HEK293T (cell line): ENCODE results near the gene TAL1.
A peak's percentile ranks its signal among the peaks of the same experiment; 100 is the strongest.
"Not testable (repeated sequence)": the region's sequence is repeated elsewhere in the genome, so short reads cannot be mapped to it uniquely, and the experiment has no call there.

Experiments used
- CTCF ChIA-PET: fragments of 350-600 bp; formaldehyde crosslinking; extraction: SDS; loops from one replicate; lab custom pipeline; 2021; ENCODE audit warnings: antibody characterized with exemption, inconsistent platforms; lab: Yijun Ruan, JAX
- POLR2A ChIA-PET: fragments of 350-600 bp; formaldehyde crosslinking; extraction: SDS; loops from one replicate; lab custom pipeline; 2020; ENCODE audit warnings: antibody characterized with exemption, inconsistent platforms; lab: Yijun Ruan, JAX
- DNase-seq: peaks from one replicate; pipeline ENCODE4 v3.0.0; 2012; ENCODE audit warnings: mixed read lengths; ENCODE audit errors: extremely low spot score
- ARNT ChIP-seq: fragments of 450-650 bp; IDR thresholded peaks from 2 replicates; pipeline ENCODE4 v1.6.1; 2017; ENCODE audit warnings: mild to moderate bottlenecking
- BHLHE40 ChIP-seq: fragments of 450-650 bp; IDR thresholded peaks from 2 replicates; pipeline ENCODE4 v1.6.1; 2016; ENCODE audit warnings: mild to moderate bottlenecking, moderate library complexity, borderline replicate concordance
- CTBP1 ChIP-seq: fragments of 450-650 bp; IDR thresholded peaks from 2 replicates; pipeline ENCODE4 v1.6.1; 2016; ENCODE audit warnings: borderline replicate concordance
- ELF4 ChIP-seq: fragments of 450-650 bp; IDR thresholded peaks from 2 replicates; pipeline ENCODE4 v1.6.1; 2017; ENCODE audit warnings: antibody characterized with exemption
- FOXA1 ChIP-seq: fragments of 450-650 bp; IDR thresholded peaks from 2 replicates; pipeline ENCODE4 v1.6.1; 2016; ENCODE audit warnings: mild to moderate bottlenecking
- FOXK2 ChIP-seq: fragments of 450-650 bp; IDR thresholded peaks from 2 replicates; pipeline ENCODE4 v1.6.1; 2016; ENCODE audit warnings: mild to moderate bottlenecking
- FOXM1 ChIP-seq: fragments of 450-650 bp; IDR thresholded peaks from 2 replicates; pipeline ENCODE4 v1.6.1; 2017; ENCODE audit warnings: mild to moderate bottlenecking, borderline replicate concordance
- HDGF ChIP-seq: fragments of 450-650 bp; IDR thresholded peaks from 2 replicates; pipeline ENCODE4 v1.6.1; 2017; ENCODE audit warnings: antibody characterized with exemption, borderline replicate concordance
- L3MBTL2 ChIP-seq: fragments of 450-650 bp; conservative IDR thresholded peaks from 2 replicates; pipeline ENCODE4 v1.6.1; 2016; ENCODE audit warnings: mild to moderate bottlenecking
- LEF1 ChIP-seq: fragments of 450-650 bp; IDR thresholded peaks from 2 replicates; pipeline ENCODE4 v1.6.1; 2017; ENCODE audit warnings: mild to moderate bottlenecking, borderline replicate concordance
- NFRKB ChIP-seq: fragments of 450-650 bp; IDR thresholded peaks from 2 replicates; pipeline ENCODE4 v1.6.1; 2016; ENCODE audit warnings: mild to moderate bottlenecking, moderate library complexity
- PKNOX1 ChIP-seq: fragments of 450-650 bp; IDR thresholded peaks from 2 replicates; pipeline ENCODE4 v1.6.1; 2016
- SP1 ChIP-seq: fragments of 450-650 bp; IDR thresholded peaks from 2 replicates; pipeline ENCODE4 v1.6.1; 2017
- SUZ12 ChIP-seq: fragments of 450-650 bp; IDR thresholded peaks from 2 replicates; pipeline ENCODE4 v1.6.1; 2016; ENCODE audit warnings: mild to moderate bottlenecking
- TARDBP ChIP-seq: fragments of 450-650 bp; IDR thresholded peaks from 2 replicates; pipeline ENCODE4 v1.6.1; 2016
- ZNF384 ChIP-seq: fragments of 450-650 bp; IDR thresholded peaks from 2 replicates; pipeline ENCODE4 v1.6.1; 2016

The TAL1 gene

GRCh38 chr1:47194311-47194710, 37.7 kb downstream of the TAL1 start:
- no peak for TF ChIP-seq FOXM1
- no peak for TF ChIP-seq ZNF384
- no peak for TF ChIP-seq NFRKB
- ChIA-PET POLR2A (no interaction called here), CTCF (interaction anchor here (0.6 to 3.2 kb wide), 6 partner anchors 10 to 69 kb away, joined by 3 to 20 read pairs (median 4); no protein-coding TSS in a partner anchor)
- no peak for DNase-seq

- DNase-seq = not testable (repeated sequence)
- CTCF ChIA-PET = interaction anchor here (0.6 to 3.2 kb wide), 17 partner anchors 9 to 533 kb away, joined by 3 to 20 read pairs (median 3); no protein-coding TSS in a partner anchor
- POLR2A ChIA-PET = interaction anchor here (1.1 to 2.0 kb wide), 2 partner anchors 14 to 120 kb away, joined by 7 to 9 read pairs; partner anchors contain the start of gene STIL
Measured at GRCh38 chr1:47193496-47193895, 38.5 kb downstream of the TAL1 start.

GRCh38 chr1:47192458-47193384, 39.3 kb downstream of the TAL1 start:
- DNase-seq = peak; percentile 83
- CTCF ChIA-PET = interaction anchor here (0.6 to 3.2 kb wide), 17 partner anchors 10 to 533 kb away, joined by 3 to 20 read pairs (median 3); no protein-coding TSS in a partner anchor
- POLR2A ChIA-PET = interaction anchor here (1.1 to 2.0 kb wide), 2 partner anchors 13 to 121 kb away, joined by 7 to 9 read pairs; partner anchors contain the start of gene STIL
- TF ChIP-seq FOXM1 (no peak), CTBP1 (no peak), L3MBTL2 (no peak), NFRKB (no peak), SP1 (no peak), TARDBP (no peak), HDGF (no peak), SUZ12 (no peak), ZNF384 (no peak), ARNT (no peak), BHLHE40 (no peak), PKNOX1 (no peak), FOXA1 (no peak), ELF4 (no peak), FOXK2 (no peak)

- ChIA-PET CTCF (interaction anchor here (0.5 to 3.2 kb wide), 6 partner anchors 13 to 550 kb away, joined by 3 to 20 read pairs (median 6); no protein-coding TSS in a partner anchor), POLR2A (interaction anchor here (0.8 to 2.0 kb wide), 2 partner anchors 13 to 122 kb away, joined by 3 to 9 read pairs; partner anchors contain the start of gene STIL)
- no peak for TF ChIP-seq HDGF
- no peak for TF ChIP-seq TARDBP
- TF ChIP-seq NFRKB = no peak
- no peak for TF ChIP-seq SUZ12
- no peak for TF ChIP-seq FOXA1
- no peak for TF ChIP-seq LEF1
- no peak for TF ChIP-seq PKNOX1
- TF ChIP-seq L3MBTL2 = no peak
- no peak for TF ChIP-seq CTBP1
- no peak for TF ChIP-seq FOXK2
- no peak for TF ChIP-seq ARNT
- no peak for TF ChIP-seq FOXM1
- no peak for TF ChIP-seq ELF4
- TF ChIP-seq SP1 = no peak
Measured at GRCh38 chr1:47191940-47192457, 40.0 kb downstream of the TAL1 start.

GRCh38 chr1:47190857-47191256, 41.2 kb downstream of the TAL1 start:
- CTCF ChIA-PET = interaction anchor here (1.9 kb wide), 1 partner anchor 12 kb away, joined by 14 read pairs; no protein-coding TSS in a partner anchor
- no peak for DNase-seq
- POLR2A ChIA-PET = interaction anchor here (1.4 to 2.3 kb wide), 2 partner anchors 12 to 123 kb away, joined by 6 to 18 read pairs; partner anchors contain the start of gene STIL
- TF ChIP-seq FOXK2 (no peak), NFRKB (no peak), HDGF (no peak), ARNT (no peak), SUZ12 (no peak), ZNF384 (no peak), ELF4 (no peak), FOXM1 (no peak), PKNOX1 (no peak), L3MBTL2 (no peak)

More at GRCh38 chr1:47191940-47192457, 40.0 kb downstream of the TAL1 start:
- DNase-seq = no peak

GRCh38 chr1:47190509-47190855, 41.5 kb downstream of the TAL1 start:
- ChIA-PET POLR2A (interaction anchor here (1.4 to 2.3 kb wide), 2 partner anchors 11 to 124 kb away, joined by 6 to 18 read pairs; partner anchors contain the start of gene STIL), CTCF (interaction anchor here (0.6 to 1.9 kb wide), 5 partner anchors 11 to 246 kb away, joined by 3 to 14 read pairs (median 4); no protein-coding TSS in a partner anchor)

More at GRCh38 chr1:47190509-47190855, 41.5 kb downstream of the TAL1 start:
- TF ChIP-seq BHLHE40 = no peak
- TF ChIP-seq HDGF = no peak
- TF ChIP-seq PKNOX1 = no peak
- TF ChIP-seq LEF1 = no peak
- TF ChIP-seq ARNT = no peak
- no peak for TF ChIP-seq FOXA1
- no peak for TF ChIP-seq NFRKB
- no peak for DNase-seq
